Measurements from ENCODE around the gene P2RY12. TPM values are rescaled to one million over a fixed set of nuclear protein-coding genes. Genes with fewer than 3 reads are reported as not detected.
A peak's percentile ranks its signal among the peaks of the same experiment; 100 is the strongest.

P2RY12 gene
- total and polyA plus RNA-seq, 5 donors from 2014 or later: 1.9 TPM; not detected in 4

DNA sequence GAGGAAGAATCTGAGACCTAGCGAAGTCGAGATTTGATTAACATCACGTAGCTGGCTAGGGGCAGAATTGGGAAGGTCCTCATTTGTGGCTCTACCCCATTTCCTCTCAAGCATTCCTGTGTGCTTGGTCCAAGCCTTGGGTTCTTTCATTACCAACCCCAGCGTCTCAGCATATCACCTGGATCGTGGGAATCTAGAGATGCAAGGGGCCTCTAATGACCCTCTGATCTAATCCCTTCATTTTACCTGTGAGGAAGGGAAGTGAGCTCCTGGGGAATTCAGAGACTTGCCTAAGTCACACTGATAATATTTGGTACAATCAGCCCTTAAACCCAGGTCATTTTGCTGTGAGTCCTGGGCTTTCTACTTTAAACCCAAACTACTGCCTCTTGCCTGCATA, 70.0 kb downstream of the P2RY12 start:
- Mint-ChIP-seq H3K36me3 (no peaks in the 10 kb centered on the region), H3K4me3 (no peak overlapping the region), H3K4me1 (peaks cover 0 to 3% (median 0%) of the 10 kb centered on the region in 4 donors), H3K27ac (no peak overlapping the region), H3K9me3 (no peaks in the 10 kb centered on the region), H3K27me3 (peaks cover 26% of the 10 kb centered on the region)
- Histone ChIP-seq H3K27me3 (ENCODE audit: control insufficient read depth, insufficient read depth, low read length) (no peaks in the 10 kb centered on the region), H3K9me3 (ENCODE audit: control insufficient read depth in 2 of 2, low read length in 2 of 2) (no peaks in the 10 kb centered on the region), H3K36me3 (ENCODE audit: control insufficient read depth, insufficient read depth, low read length) (no peaks in the 10 kb centered on the region), H3K4me1 (ENCODE audit: control insufficient read depth, insufficient read depth, low read length, poor library complexity, severe bottlenecking) (no peaks in the 10 kb centered on the region), H3K4me3 (ENCODE audit: low read depth, low read length) (no peak overlapping the region), H3K27ac (ENCODE audit: insufficient read depth, low read length, poor library complexity, severe bottlenecking) (no peak overlapping the region)
- ATAC-seq (ENCODE audit: low read depth in 2 of 2): no peak
- DNase-seq: no peak

DNA sequence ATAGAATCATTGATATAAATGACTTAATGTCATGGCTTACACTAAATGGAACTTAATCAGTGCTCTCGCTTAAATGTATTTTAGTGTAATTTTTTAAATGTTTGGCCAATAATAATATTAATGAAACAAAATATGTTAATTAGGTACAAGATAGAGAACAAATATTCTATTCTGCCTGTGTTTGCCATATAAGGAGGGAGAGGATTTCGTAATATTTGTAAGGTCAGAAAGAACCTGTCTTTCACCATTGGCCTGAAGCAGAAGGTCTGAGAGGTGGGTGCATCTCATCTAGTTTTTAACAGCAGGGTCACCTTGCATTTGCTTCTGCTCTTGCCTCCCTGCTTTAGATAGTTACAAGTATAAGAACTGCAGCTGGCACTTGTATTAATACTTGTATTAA, 70.4 kb downstream of the P2RY12 start:
- H3K27me3 Mint-ChIP-seq: peaks cover 26% of the 10 kb centered on the region
- no peaks in the 10 kb centered on the region for H3K36me3 ChIP-seq (ENCODE audit: control insufficient read depth, insufficient read depth, low read length)
- no peak for DNase-seq
- H3K4me3 Mint-ChIP-seq: no peak overlapping the region
- H3K4me1 ChIP-seq (ENCODE audit: control insufficient read depth, insufficient read depth, low read length, poor library complexity, severe bottlenecking): no peaks in the 10 kb centered on the region
- no peak overlapping the region for H3K27ac ChIP-seq (ENCODE audit: insufficient read depth, low read length, poor library complexity, severe bottlenecking)
- H3K27ac Mint-ChIP-seq: no peak overlapping the region
- H3K9me3 Mint-ChIP-seq: no peaks in the 10 kb centered on the region
- no peaks in the 10 kb centered on the region for H3K27me3 ChIP-seq (ENCODE audit: control insufficient read depth, insufficient read depth, low read length)
- H3K9me3 ChIP-seq (ENCODE audit: control insufficient read depth in 2 of 2, low read length in 2 of 2): no peaks in the 10 kb centered on the region
- no peak for ATAC-seq (ENCODE audit: low read depth in 2 of 2)
- H3K4me3 ChIP-seq (ENCODE audit: low read depth, low read length): no peak overlapping the region
- H3K36me3 Mint-ChIP-seq: no peaks in the 10 kb centered on the region
- H3K4me1 Mint-ChIP-seq: peaks cover 0 to 3% (median 0%) of the 10 kb centered on the region in 4 donors

DNA sequence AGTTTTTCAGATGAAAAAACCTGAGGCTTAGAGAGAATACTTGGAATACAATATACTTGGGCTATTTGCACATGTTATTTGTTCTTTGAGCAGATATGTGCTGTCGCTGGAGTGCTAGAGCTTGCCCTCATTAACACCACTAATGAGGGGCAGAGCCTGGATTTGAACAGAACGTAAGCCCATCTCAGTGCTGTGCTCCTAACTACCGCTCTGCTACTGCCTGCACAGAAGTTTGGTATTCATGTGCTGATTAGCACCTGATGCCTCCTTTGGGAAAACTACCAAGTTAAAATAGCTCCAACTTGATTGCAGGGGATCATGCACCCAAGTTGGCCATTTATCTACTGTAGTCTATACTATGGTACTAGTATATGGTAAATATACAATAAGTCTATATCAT, 71.6 kb downstream of the P2RY12 start:
- Histone ChIP-seq H3K4me3 (ENCODE audit: low read depth, low read length) (no peak overlapping the region), H3K4me1 (ENCODE audit: control insufficient read depth, insufficient read depth, low read length, poor library complexity, severe bottlenecking) (no peaks in the 10 kb centered on the region), H3K27me3 (ENCODE audit: control insufficient read depth, insufficient read depth, low read length) (no peaks in the 10 kb centered on the region), H3K9me3 (ENCODE audit: control insufficient read depth in 2 of 2, low read length in 2 of 2) (no peaks in the 10 kb centered on the region), H3K27ac (ENCODE audit: insufficient read depth, low read length, poor library complexity, severe bottlenecking) (no peak overlapping the region), H3K36me3 (ENCODE audit: control insufficient read depth, insufficient read depth, low read length) (no peaks in the 10 kb centered on the region)
- ATAC-seq (ENCODE audit: low read depth in 2 of 2): no peak
- no peak for DNase-seq
- H3K27ac Mint-ChIP-seq: no peak overlapping the region
- no peaks in the 10 kb centered on the region for H3K36me3 Mint-ChIP-seq
- peaks cover 0 to 3% (median 0%) of the 10 kb centered on the region in 4 donors for H3K4me1 Mint-ChIP-seq
- H3K4me3 Mint-ChIP-seq: no peak overlapping the region
- H3K9me3 Mint-ChIP-seq: no peaks in the 10 kb centered on the region
- peaks cover 17% of the 10 kb centered on the region for H3K27me3 Mint-ChIP-seq

DNA sequence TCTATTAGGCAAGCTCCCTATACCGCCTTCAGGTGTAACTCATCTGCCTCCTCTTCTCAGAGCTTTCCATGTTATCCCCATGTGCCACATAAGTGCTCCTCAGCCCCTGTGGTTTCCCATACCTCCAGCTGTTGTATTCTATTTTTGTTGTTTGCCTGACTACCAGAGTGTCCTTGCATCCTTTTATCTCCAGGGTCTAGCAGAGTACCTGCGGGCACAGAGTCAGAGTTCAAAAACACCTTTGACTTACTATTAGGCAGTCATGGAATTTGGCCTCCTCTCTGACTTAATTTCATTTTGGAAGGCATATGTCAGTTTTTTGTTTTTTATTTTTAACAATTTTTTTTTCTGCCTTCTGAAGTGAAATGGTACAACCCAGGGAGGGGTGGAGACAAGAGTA, 75.0 kb downstream of the P2RY12 start:
- H3K27ac Mint-ChIP-seq: no peak overlapping the region
- ATAC-seq (ENCODE audit: low read depth in 2 of 2): no peak
- no peaks in the 10 kb centered on the region for H3K9me3 ChIP-seq (ENCODE audit: control insufficient read depth in 2 of 2, low read length in 2 of 2)

DNA sequence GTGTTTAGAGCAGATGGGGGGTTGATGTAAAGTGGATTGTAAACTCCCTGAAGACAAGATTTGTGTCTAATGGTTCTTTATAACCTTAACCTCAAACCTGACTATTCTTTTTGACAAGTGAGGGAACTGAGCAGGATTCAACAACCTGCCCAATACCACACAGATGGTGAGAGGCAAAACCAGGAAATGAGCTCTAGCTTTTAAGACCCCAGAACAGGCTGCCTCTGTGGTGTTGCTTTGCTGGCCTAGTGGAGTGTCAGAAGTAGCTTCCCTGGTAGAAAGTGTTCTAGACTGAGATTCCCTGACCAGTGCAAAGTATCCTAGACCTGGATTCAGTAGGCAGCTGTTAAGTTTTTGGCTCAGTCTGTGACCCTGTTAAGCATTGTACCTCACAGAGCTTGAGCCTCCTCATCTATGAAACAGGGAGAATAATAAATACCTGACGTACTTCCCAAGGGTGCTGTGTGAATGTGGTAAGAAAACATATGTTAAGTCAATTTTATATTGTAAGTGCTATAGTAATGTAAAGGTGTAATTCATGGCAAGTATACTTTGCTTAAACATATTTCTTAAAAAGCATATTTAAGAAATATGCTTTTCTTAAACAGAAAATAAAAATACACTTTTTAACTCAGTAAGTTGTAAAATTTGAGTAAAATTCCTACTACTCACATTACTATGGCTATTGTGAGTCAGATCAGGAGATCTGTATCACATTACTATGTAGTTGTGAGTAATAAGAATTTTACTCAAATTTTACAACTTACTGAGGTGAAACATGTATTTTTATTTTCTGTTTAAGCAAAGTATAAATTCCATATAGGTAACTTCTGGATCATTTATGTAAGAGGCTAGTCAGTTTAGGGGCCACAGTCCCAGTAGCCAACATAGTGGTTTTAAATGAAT, 76.7 kb downstream of the P2RY12 start:
- Histone ChIP-seq H3K36me3 (ENCODE audit: control insufficient read depth, insufficient read depth, low read length) (no peaks in the 10 kb centered on the region), H3K4me3 (ENCODE audit: low read depth, low read length) (no peak overlapping the region), H3K4me1 (ENCODE audit: control insufficient read depth, insufficient read depth, low read length, poor library complexity, severe bottlenecking) (no peaks in the 10 kb centered on the region), H3K9me3 (ENCODE audit: control insufficient read depth in 2 of 2, low read length in 2 of 2) (no peaks in the 10 kb centered on the region), H3K27me3 (ENCODE audit: control insufficient read depth, insufficient read depth, low read length) (no peaks in the 10 kb centered on the region), H3K27ac (ENCODE audit: insufficient read depth, low read length, poor library complexity, severe bottlenecking) (no peak overlapping the region)
- Mint-ChIP-seq H3K9me3 (peaks cover 0 to 1% (median 0%) of the 10 kb centered on the region in 7 donors), H3K27ac (no peak overlapping the region), H3K27me3 (peaks cover 11% of the 10 kb centered on the region), H3K4me3 (no peak overlapping the region), H3K4me1 (peaks cover 0 to 3% (median 0%) of the 10 kb centered on the region in 4 donors), H3K36me3 (no peaks in the 10 kb centered on the region)
- DNase-seq: no peak
- no peak for ATAC-seq (ENCODE audit: low read depth in 2 of 2)

More for the DNA sequence above, 75.0 kb downstream of the P2RY12 start:
- Histone ChIP-seq H3K27ac (ENCODE audit: insufficient read depth, low read length, poor library complexity, severe bottlenecking) (no peak overlapping the region), H3K4me1 (ENCODE audit: control insufficient read depth, insufficient read depth, low read length, poor library complexity, severe bottlenecking) (no peaks in the 10 kb centered on the region), H3K36me3 (ENCODE audit: control insufficient read depth, insufficient read depth, low read length) (no peaks in the 10 kb centered on the region), H3K27me3 (ENCODE audit: control insufficient read depth, insufficient read depth, low read length) (no peaks in the 10 kb centered on the region), H3K4me3 (ENCODE audit: low read depth, low read length) (no peak overlapping the region)
- DNase-seq: no peak
- Mint-ChIP-seq H3K9me3 (no peaks in the 10 kb centered on the region), H3K36me3 (no peaks in the 10 kb centered on the region), H3K4me3 (no peak overlapping the region), H3K4me1 (peaks cover 0 to 3% (median 0%) of the 10 kb centered on the region in 4 donors), H3K27me3 (no peaks in the 10 kb centered on the region)

DNA sequence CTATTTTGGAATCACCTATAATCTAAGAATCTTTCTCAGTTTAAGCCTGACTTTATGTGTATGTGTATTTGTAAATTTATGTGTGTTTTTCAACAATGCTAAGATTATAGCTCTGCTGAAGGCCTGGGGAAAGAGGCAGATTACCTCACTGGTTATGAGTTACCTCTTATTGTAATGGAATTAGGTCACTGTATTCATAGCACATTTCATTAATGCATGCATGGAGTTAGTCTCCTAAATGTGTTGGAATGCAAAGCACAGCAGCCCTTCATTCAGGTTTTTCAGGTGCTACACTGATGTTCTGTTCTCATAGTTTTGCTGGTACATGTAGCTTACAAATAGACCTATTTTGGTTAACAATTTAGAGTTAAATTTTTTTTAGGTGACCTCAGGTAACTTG, 77.4 kb downstream of the P2RY12 start:
- H3K4me3 Mint-ChIP-seq: no peak overlapping the region
- peaks cover 0 to 3% (median 0%) of the 10 kb centered on the region in 4 donors for H3K4me1 Mint-ChIP-seq
- Histone ChIP-seq H3K27ac (ENCODE audit: insufficient read depth, low read length, poor library complexity, severe bottlenecking) (no peak overlapping the region), H3K9me3 (ENCODE audit: control insufficient read depth in 2 of 2, low read length in 2 of 2) (no peaks in the 10 kb centered on the region), H3K4me3 (ENCODE audit: low read depth, low read length) (no peak overlapping the region), H3K36me3 (ENCODE audit: control insufficient read depth, insufficient read depth, low read length) (no peaks in the 10 kb centered on the region), H3K4me1 (ENCODE audit: control insufficient read depth, insufficient read depth, low read length, poor library complexity, severe bottlenecking) (no peaks in the 10 kb centered on the region), H3K27me3 (ENCODE audit: control insufficient read depth, insufficient read depth, low read length) (peaks cover 3% of the 10 kb centered on the region)
- ATAC-seq (ENCODE audit: low read depth in 2 of 2): no peak
- DNase-seq: no peak
- peaks cover 0 to 2% (median 0%) of the 10 kb centered on the region in 7 donors for H3K9me3 Mint-ChIP-seq
- H3K36me3 Mint-ChIP-seq: no peaks in the 10 kb centered on the region
- peaks cover 16% of the 10 kb centered on the region for H3K27me3 Mint-ChIP-seq
- H3K27ac Mint-ChIP-seq: no peak overlapping the region

DNA sequence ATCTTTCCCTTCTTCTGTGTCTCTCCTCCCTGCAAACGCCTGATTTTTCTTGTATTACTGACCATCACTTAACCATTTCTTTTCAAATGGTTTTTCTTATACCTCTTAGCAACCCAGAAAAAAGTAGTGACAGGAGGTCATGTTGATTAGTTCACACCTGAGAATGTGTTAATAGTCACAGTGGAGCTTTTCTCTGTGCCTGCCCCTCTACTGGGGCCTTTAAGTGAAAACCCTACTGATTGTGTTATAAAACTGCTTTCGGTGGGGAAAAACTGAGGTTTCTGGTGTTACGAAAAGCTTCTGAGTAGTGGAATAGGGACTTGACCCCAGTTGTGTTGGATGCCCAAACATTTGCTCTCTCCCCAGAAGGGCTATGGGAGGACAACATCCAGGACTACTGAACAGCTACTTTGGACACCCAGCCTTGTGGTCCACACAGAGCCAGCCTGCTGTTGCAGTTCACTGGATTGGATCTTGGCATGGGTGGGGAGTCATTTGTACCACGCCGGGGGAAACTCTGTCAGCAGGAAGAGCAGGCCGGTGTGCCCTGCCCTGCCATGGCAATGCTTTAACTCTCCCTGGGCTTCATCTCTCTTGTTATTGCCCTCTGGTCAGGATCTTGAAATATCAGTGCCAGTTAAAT, 78.3 kb downstream of the P2RY12 start:
- DNase-seq (no peak), ATAC-seq (ENCODE audit: low read depth in 2 of 2) (no peak)
- Mint-ChIP-seq H3K4me3 (no peak overlapping the region), H3K36me3 (no peaks in the 10 kb centered on the region), H3K27ac (peak overlapping the region in 2 of 3 donors; percentile 26 to 45), H3K4me1 (peaks cover 0 to 3% (median 0%) of the 10 kb centered on the region in 4 donors), H3K27me3 (peaks cover 16% of the 10 kb centered on the region), H3K9me3 (peaks cover 0 to 2% (median 0%) of the 10 kb centered on the region in 7 donors)
- no peaks in the 10 kb centered on the region for H3K4me1 ChIP-seq (ENCODE audit: control insufficient read depth, insufficient read depth, low read length, poor library complexity, severe bottlenecking)
- H3K36me3 ChIP-seq (ENCODE audit: control insufficient read depth, insufficient read depth, low read length): no peaks in the 10 kb centered on the region
- no peak overlapping the region for H3K27ac ChIP-seq (ENCODE audit: insufficient read depth, low read length, poor library complexity, severe bottlenecking)
- no peak overlapping the region for H3K4me3 ChIP-seq (ENCODE audit: low read depth, low read length)
- H3K9me3 ChIP-seq (ENCODE audit: control insufficient read depth in 2 of 2, low read length in 2 of 2): no peaks in the 10 kb centered on the region
- peaks cover 3% of the 10 kb centered on the region for H3K27me3 ChIP-seq (ENCODE audit: control insufficient read depth, insufficient read depth, low read length)
